ENCODE measurements around the gene BEST2.

DNA sequence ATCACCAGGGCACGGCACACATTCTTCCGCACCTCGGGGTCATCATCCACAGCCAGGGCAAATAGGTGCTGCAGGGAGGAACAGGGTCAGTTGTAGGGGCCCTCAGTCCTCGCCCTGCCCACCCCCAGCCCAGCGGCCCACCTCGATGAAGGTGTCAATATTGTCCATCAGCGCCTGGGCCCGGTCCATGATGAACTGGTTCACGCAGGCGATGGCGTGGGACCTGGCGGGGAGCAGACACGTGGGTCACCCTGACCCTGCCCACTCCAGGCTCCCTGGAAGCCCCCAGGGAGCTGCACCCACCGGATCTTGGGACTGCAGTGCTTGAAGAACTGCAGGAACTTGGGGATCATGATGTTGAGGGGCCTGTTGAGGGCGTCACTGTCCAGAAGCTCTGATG is 36.5 kb upstream of the BEST2 start:
- TF ChIP-seq, protein P1, sequence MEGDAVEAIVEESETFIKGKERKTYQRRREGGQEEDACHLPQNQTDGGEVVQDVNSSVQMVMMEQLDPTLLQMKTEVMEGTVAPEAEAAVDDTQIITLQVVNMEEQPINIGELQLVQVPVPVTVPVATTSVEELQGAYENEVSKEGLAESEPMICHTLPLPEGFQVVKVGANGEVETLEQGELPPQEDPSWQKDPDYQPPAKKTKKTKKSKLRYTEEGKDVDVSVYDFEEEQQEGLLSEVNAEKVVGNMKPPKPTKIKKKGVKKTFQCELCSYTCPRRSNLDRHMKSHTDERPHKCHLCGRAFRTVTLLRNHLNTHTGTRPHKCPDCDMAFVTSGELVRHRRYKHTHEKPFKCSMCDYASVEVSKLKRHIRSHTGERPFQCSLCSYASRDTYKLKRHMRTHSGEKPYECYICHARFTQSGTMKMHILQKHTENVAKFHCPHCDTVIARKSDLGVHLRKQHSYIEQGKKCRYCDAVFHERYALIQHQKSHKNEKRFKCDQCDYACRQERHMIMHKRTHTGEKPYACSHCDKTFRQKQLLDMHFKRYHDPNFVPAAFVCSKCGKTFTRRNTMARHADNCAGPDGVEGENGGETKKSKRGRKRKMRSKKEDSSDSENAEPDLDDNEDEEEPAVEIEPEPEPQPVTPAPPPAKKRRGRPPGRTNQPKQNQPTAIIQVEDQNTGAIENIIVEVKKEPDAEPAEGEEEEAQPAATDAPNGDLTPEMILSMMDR (IDR thresholded peaks at IDR 0.05), result no peak
- TF ChIP-seq POLR2A (IDR thresholded peaks at IDR 0.05), result no peak
